HepG2 (cell line): Measurements from ENCODE around the gene MYORG. TPM values are rescaled to one million over a fixed set of nuclear protein-coding genes. Genes with fewer than 3 reads are reported as not detected.
A peak's percentile ranks its signal among the peaks of the same experiment; 100 is the strongest.

Experiments
- ATAC-seq: fragments of 200-7000 bp; cut with Tn5 transposase; 3 replicates; pipeline ENCODE4 v1.9.1; 2020; ENCODE audit warnings: mild to moderate bottlenecking, moderate library complexity
- BruUV-seq: library from RNA; stranded (reverse); fragments of 400-500 nt; replicated peaks from 2 replicates; lab custom pipeline; 2021; lab: Mats Ljungman, UMichigan
- CTCF ChIA-PET: fragments of 300-600 bp; formaldehyde crosslinking; extraction: SDS; loops from one replicate; lab custom pipeline; 2021; ENCODE audit warnings: low total read pairs, inconsistent platforms, low intra/inter-chr PET ratio; lab: Yijun Ruan, JAX
- POLR2A ChIA-PET: fragments of 350-600 bp; sonication (Branson Sonifier 250); formaldehyde crosslinking; loops from one replicate; lab custom pipeline; 2020; ENCODE audit warnings: antibody characterized with exemption, inconsistent platforms; lab: Yijun Ruan, JAX
- DNase-seq: peaks from one replicate; pipeline ENCODE4 v3.0.0-alpha.2; 2015; ENCODE audit warnings: low spot score
- FAIRE-seq: peaks from 3 replicates; lab custom pipeline; 2011; peaks lifted over from hg19 to GRCh38; lab: Jason Lieb, UNC
- H2AFZ ChIP-seq: one replicate; pipeline ENCODE4 v1.6.1; 2011; ENCODE audit warnings: low read length, inconsistent platforms
- H3K27ac ChIP-seq: fragments of 300-600 bp; 3 replicates; pipeline ENCODE4 v1.8.0; 2011; ENCODE audit warnings: mixed run types, mild to moderate bottlenecking, mixed read lengths, low read length, inconsistent platforms; ENCODE audit not compliant: insufficient read depth; ENCODE audit errors: extremely low read length
- H3K27me3 ChIP-seq, 2 experiments: fragments of 200-600 bp in 1 of 2; 2 replicates in 1 of 2; 3 replicates in 1 of 2; pipeline versions ENCODE4 v1.6.0 to v1.8.0; 2011; ENCODE audit warnings: low read length in 2 of 2, mild to moderate bottlenecking in 2 of 2, moderate library complexity in 2 of 2, inconsistent platforms in 1 of 2; ENCODE audit not compliant: insufficient read depth in 2 of 2, control insufficient read depth in 1 of 2
- H3K36me3 ChIP-seq, 2 experiments: fragments of 200-600 bp in 1 of 2; replicated peaks in 1 of 2; 2 replicates in 1 of 2; 3 replicates in 1 of 2; pipeline versions ENCODE4 v1.5.1 to v1.8.0; 2011; ENCODE audit warnings: low read length in 2 of 2, inconsistent platforms in 1 of 2; ENCODE audit not compliant: insufficient read depth in 2 of 2, control insufficient read depth in 1 of 2
- H3K4me1 ChIP-seq: 2 replicates; pipeline ENCODE4 v1.5.1; 2012; ENCODE audit warnings: low read length, inconsistent platforms; ENCODE audit not compliant: insufficient read depth
- H3K4me2 ChIP-seq: 2 replicates; pipeline ENCODE4 v1.6.0; 2011; ENCODE audit warnings: low read depth, low read length, inconsistent platforms
- H3K4me3 ChIP-seq, 3 experiments: fragments of 200-600 bp in 1 of 3; sonication (generic), shearing (Covaris generic) in 1 of 3; replicated peaks in 1 of 3; 2 replicates each; pipeline ENCODE4 v1.5.1; 2011 to 2016; ENCODE audit warnings: low read length in 3 of 3, inconsistent platforms in 2 of 3, low read depth in 2 of 3, mild to moderate bottlenecking in 2 of 3, control low read depth in 1 of 3, mixed read lengths in 1 of 3; ENCODE audit not compliant: insufficient read depth in 1 of 3
- H3K79me2 ChIP-seq: one replicate; pipeline ENCODE4 v1.6.1; 2011; ENCODE audit warnings: low read length, inconsistent platforms; ENCODE audit not compliant: insufficient read depth
- H3K9ac ChIP-seq: 2 replicates; pipeline ENCODE4 v1.6.0; 2011; ENCODE audit warnings: mild to moderate bottlenecking, low read depth, low read length, inconsistent platforms; ENCODE audit not compliant: insufficient read depth
- H3K9me3 ChIP-seq: 2 replicates; pipeline ENCODE4 v1.5.1; 2012; ENCODE audit warnings: mild to moderate bottlenecking, low read length
- H4K20me1 ChIP-seq: 2 replicates; pipeline ENCODE4 v1.6.0; 2011; ENCODE audit warnings: inconsistent platforms, mild to moderate bottlenecking, low read length, moderate library complexity; ENCODE audit not compliant: insufficient read depth
- FOXA3 ChIP-seq: IDR thresholded peaks from 2 replicates; pipeline ENCODE4 v1.6.1; 2016; ENCODE audit warnings: missing genetic modification reagents, missing compliant biosample characterization
- HNF4A ChIP-seq: sonication (generic); formaldehyde crosslinking; IDR thresholded peaks from 2 replicates; pipeline ENCODE4 v1.4.0; 2020; ENCODE audit warnings: missing genetic modification reagents
- MBNL3 ChIP-seq: fragments of 250-450 bp; sonication (Bioruptor Pico); conservative IDR thresholded peaks from 2 replicates; pipeline ENCODE4 v1.8.0; 2022; ENCODE audit warnings: mild to moderate bottlenecking, inconsistent platforms
- SATB2 ChIP-seq: sonication (generic); formaldehyde crosslinking; IDR thresholded peaks from 2 replicates; pipeline ENCODE4 v1.5.0; 2020; ENCODE audit warnings: missing genetic modification reagents
- ZFAT ChIP-seq: sonication (generic); formaldehyde crosslinking; conservative IDR thresholded peaks from 2 replicates; pipeline ENCODE4 v1.8.1; 2023; ENCODE audit warnings: missing genetic modification reagents, inconsistent platforms
- ZNF501 ChIP-seq: sonication (generic); formaldehyde crosslinking; IDR thresholded peaks from 2 replicates; pipeline ENCODE4 v1.5.1; 2020; ENCODE audit warnings: mild to moderate bottlenecking, moderate library complexity, missing genetic modification reagents
- WGBS: methylation state at CpG from one replicate; pipeline ENCODE4 v1.1.6; 2017; ENCODE audit warnings: low lambda C conversion rate; 5-methylcytosine and 5-hydroxymethylcytosine counted together
- in situ Hi-C: cut with HindIII; loops from 2 replicates; pipeline ENCODE4 v1.10.0; 2017; ENCODE audit warnings: low pct_unique_long_range_greater_than_20kb; ENCODE audit not compliant: extremely low pct_ligation_motif_present
- intact Hi-C: fragments of 100-400 bp; cut with micrococcal nuclease; formaldehyde crosslinking; loops from one replicate; pipeline ENCODE4 v1.10.0; 2022; ENCODE audit not compliant: unreplicated experiment
- polyA plus RNA-seq, 8 experiments: library from polyadenylated mRNA; depleted of rRNA in 3 of 8; stranded (reverse) in 7 of 8; unstranded in 1 of 8; fragments of >200 nt; fragmentation: Illumina TruSeq in 4 of 8; extraction: Trizol in 4 of 8; gene quantifications; 2 replicates each; pipeline versions ENCODE4 v1.2.1 to v1.2.3, GENCODE V29; 2011 to 2016; ENCODE audit warnings: low read depth in 4 of 8, missing spikeins in 1 of 8, mixed read lengths in 1 of 8; ENCODE audit not compliant: insufficient read depth in 1 of 8
- total RNA-seq, 5 experiments: library from RNA; depleted of rRNA; stranded (reverse); fragments of >200 nt; fragmentation: Illumina TruSeq; extraction: Trizol; gene quantifications; 2 replicates each; pipeline ENCODE4 v1.2.3, GENCODE V29; 2016; ENCODE audit warnings: low read depth in 1 of 5
- TF ChIP-seq, protein P1 (sequence below): sonication (generic); formaldehyde crosslinking; IDR thresholded peaks from 2 replicates; pipeline ENCODE4 v1.8.0; 2022; ENCODE audit warnings: missing genetic modification reagents, mild to moderate bottlenecking, borderline replicate concordance
- TF ChIP-seq, protein P2 (sequence below): sonication (generic); formaldehyde crosslinking; IDR thresholded peaks from 2 replicates; pipeline ENCODE4 v1.4.0; 2020; ENCODE audit warnings: missing genetic modification reagents, borderline replicate concordance

MYORG gene
- total and polyA plus RNA-seq, 2 of the 13 experiments (the other 11 are each of a cell fraction or from before 2014, with no cell fraction given): 11.1 to 22.4 TPM

DNA sequence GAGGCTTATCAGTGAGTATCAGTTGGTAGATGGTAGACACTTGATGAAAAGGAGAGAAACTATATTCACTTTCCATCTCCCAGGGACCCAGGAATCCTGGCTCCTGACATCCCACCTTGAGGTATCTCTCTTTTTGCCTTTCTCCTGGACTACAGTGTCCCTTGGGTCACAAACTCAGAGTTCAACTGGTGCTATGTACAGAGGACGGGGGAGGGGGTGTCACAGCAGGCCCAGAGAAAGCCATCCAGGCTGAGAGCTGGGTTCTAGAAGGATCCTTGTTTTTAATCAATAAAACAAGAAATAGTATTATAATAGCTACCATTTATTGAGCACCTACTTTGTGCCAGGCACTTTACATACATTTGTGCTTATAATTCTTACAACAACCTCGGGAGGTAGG, 10.3 kb downstream of the MYORG start:
- ATAC-seq: peak; percentile 40; the same call in 1 of the 3 replicates
- in situ Hi-C loops: no loop called here
- Histone ChIP-seq H3K9me3 (peaks cover 6% of the 10 kb centered on the region; the same call in 1 of the 2 replicates), H4K20me1 (no peaks in the 10 kb centered on the region), H3K9ac (no peak overlapping the region), H3K79me2 (no peaks in the 10 kb centered on the region), H3K4me1 (peaks cover 36% of the 10 kb centered on the region), H3K27me3 (no peaks in the 10 kb centered on the region)
- DNase-seq: no peak
- FAIRE-seq: no peak
- CTCF ChIA-PET: no interaction called here
- no peak for TF ChIP-seq ZFAT
- 0 out of 2 replicates have a peak, but pooled peaks have one; percentile 14 for TF ChIP-seq FOXA3
- TF ChIP-seq HNF4A: peak; percentile 54
- TF ChIP-seq, protein P1, sequence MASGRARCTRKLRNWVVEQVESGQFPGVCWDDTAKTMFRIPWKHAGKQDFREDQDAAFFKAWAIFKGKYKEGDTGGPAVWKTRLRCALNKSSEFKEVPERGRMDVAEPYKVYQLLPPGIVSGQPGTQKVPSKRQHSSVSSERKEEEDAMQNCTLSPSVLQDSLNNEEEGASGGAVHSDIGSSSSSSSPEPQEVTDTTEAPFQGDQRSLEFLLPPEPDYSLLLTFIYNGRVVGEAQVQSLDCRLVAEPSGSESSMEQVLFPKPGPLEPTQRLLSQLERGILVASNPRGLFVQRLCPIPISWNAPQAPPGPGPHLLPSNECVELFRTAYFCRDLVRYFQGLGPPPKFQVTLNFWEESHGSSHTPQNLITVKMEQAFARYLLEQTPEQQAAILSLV (CRISPR knock-in tag): no peak
- no peak for TF ChIP-seq MBNL3 (CRISPR knock-in tag)
- TF ChIP-seq SATB2 (CRISPR knock-in tag): no peak
- TF ChIP-seq, protein P2, sequence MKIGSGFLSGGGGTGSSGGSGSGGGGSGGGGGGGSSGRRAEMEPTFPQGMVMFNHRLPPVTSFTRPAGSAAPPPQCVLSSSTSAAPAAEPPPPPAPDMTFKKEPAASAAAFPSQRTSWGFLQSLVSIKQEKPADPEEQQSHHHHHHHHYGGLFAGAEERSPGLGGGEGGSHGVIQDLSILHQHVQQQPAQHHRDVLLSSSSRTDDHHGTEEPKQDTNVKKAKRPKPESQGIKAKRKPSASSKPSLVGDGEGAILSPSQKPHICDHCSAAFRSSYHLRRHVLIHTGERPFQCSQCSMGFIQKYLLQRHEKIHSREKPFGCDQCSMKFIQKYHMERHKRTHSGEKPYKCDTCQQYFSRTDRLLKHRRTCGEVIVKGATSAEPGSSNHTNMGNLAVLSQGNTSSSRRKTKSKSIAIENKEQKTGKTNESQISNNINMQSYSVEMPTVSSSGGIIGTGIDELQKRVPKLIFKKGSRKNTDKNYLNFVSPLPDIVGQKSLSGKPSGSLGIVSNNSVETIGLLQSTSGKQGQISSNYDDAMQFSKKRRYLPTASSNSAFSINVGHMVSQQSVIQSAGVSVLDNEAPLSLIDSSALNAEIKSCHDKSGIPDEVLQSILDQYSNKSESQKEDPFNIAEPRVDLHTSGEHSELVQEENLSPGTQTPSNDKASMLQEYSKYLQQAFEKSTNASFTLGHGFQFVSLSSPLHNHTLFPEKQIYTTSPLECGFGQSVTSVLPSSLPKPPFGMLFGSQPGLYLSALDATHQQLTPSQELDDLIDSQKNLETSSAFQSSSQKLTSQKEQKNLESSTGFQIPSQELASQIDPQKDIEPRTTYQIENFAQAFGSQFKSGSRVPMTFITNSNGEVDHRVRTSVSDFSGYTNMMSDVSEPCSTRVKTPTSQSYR (CRISPR knock-in tag): peak; percentile 78; the same call in 1 of the 2 replicates
- no peak for TF ChIP-seq ZNF501 (CRISPR knock-in tag)
- TF ChIP-seq, all 625 proteins: peak for 3
- POLR2A ChIA-PET: interaction anchor here (1.6 kb wide), 1 partner anchor 10 kb away, joined by 7 read pairs; the partner anchor contains the start of gene MYORG
- Histone ChIP-seq H3K4me2 (no peak overlapping the region), H3K27ac (no peak overlapping the region), H3K36me3 (peaks cover 17 to 22% of the 10 kb centered on the region in 2 experiments), H2AFZ (no peak overlapping the region), H3K4me3 (no peak overlapping the region)
- intact Hi-C loops: no loop called here
- no TSS peak for BruUV-seq
- WGBS: 59% methylated on average over 2 of the region's 2 CpGs
